CD4-positive, alpha-beta T cell (primary cell): ENCODE measurements around the gene LPCAT2. TPM values are rescaled to one million over a fixed set of nuclear protein-coding genes. Genes with fewer than 3 reads are reported as not detected.

Source experiments
- ATAC-seq: fragments of 200-7000 bp; cut with Tn5 transposase; one replicate; pipeline ENCODE4 v1.10.0; 2022; ENCODE audit warnings: mild to moderate bottlenecking; ENCODE audit not compliant: poor library complexity
- CTCF ChIA-PET: fragments of 350-600 bp; sonication (Branson Sonifier 250); formaldehyde crosslinking; loops from one replicate; lab custom pipeline; 2021; ENCODE audit warnings: antibody characterized with exemption, inconsistent platforms; lab: Charles Lee
- POLR2A ChIA-PET: fragments of 350-600 bp; sonication (Branson Sonifier 250); formaldehyde crosslinking; loops from one replicate; lab custom pipeline; 2021; ENCODE audit warnings: antibody characterized with exemption, inconsistent platforms; lab: Charles Lee
- DNase-seq, 14 experiments: peaks; one replicate each; pipeline ENCODE4 v3.0.0-alpha.2; 2013 to 2020; ENCODE audit warnings: mixed read lengths in 2 of 14
- H3K27ac ChIP-seq, 2 donors: one replicate each; pipeline versions ENCODE4 v1.5.1 to v1.7.0; 2013; ENCODE audit warnings: low read length in 2 of 2, low read depth in 1 of 2, mild to moderate bottlenecking in 1 of 2
- H3K27me3 ChIP-seq, 2 experiments: 1 replicate in 1 of 2; 2 replicates in 1 of 2; pipeline versions ENCODE4 v1.6.1 to v1.7.0; 2013; ENCODE audit warnings: low read length in 2 of 2, control low read depth in 1 of 2, mild to moderate bottlenecking in 1 of 2, moderate library complexity in 1 of 2; ENCODE audit not compliant: insufficient read depth in 2 of 2, control insufficient read depth in 1 of 2
- H3K36me3 ChIP-seq: one replicate; pipeline ENCODE4 v1.6.1; 2013; ENCODE audit warnings: low read length, control low read depth; ENCODE audit not compliant: insufficient read depth
- H3K4me1 ChIP-seq: one replicate; pipeline ENCODE4 v1.6.1; 2013; ENCODE audit warnings: low read length, control low read depth; ENCODE audit not compliant: insufficient read depth
- H3K4me3 ChIP-seq: one replicate; pipeline ENCODE4 v1.5.1; 2013; ENCODE audit warnings: mild to moderate bottlenecking, low read length, moderate library complexity
- H3K9me3 ChIP-seq, 2 experiments: 1 replicate in 1 of 2; 2 replicates in 1 of 2; pipeline versions ENCODE4 v1.6.1 to v1.7.0; 2013; ENCODE audit warnings: low read length in 2 of 2, mild to moderate bottlenecking in 2 of 2, control low read depth in 1 of 2, moderate library complexity in 1 of 2; ENCODE audit not compliant: control insufficient read depth in 1 of 2, insufficient read depth in 1 of 2
- H3K27ac Mint-ChIP-seq: one replicate; pipeline ENCODE4 v1.8.0; 2020; ENCODE audit warnings: mixed read lengths
- H3K27me3 Mint-ChIP-seq: one replicate; pipeline ENCODE4 v1.8.0; 2021; ENCODE audit warnings: mixed read lengths
- H3K36me3 Mint-ChIP-seq: one replicate; pipeline ENCODE4 v1.8.0; 2021; ENCODE audit warnings: low read depth, mixed read lengths
- H3K4me1 Mint-ChIP-seq: one replicate; pipeline ENCODE4 v1.8.0; 2021; ENCODE audit warnings: low read depth, mixed read lengths
- H3K4me3 Mint-ChIP-seq: one replicate; pipeline ENCODE4 v1.8.0; 2020; ENCODE audit warnings: mild to moderate bottlenecking, mixed read lengths
- H3K9me3 Mint-ChIP-seq: one replicate; pipeline ENCODE4 v1.8.0; 2020; ENCODE audit warnings: mixed read lengths
- intact Hi-C, 2 experiments: fragments of 100-400 bp; cut with DNase I in 1 of 2; cut with micrococcal nuclease in 1 of 2; formaldehyde crosslinking; loops; one replicate each; pipeline versions ENCODE4 v1.15.1 to v1.9.0; 2023 to 2025; cut with DNase I, micrococcal nuclease
- total RNA-seq, 174 experiments: library from RNA in 2 of 174; stranded (reverse) in 2 of 174; gene quantifications; one replicate each; pipeline ENCODE4 v1.2.3 and lab custom pipeline; 2021 to 2026
- TF ChIP-seq, protein P1 (sequence below): fragments of 200-600 bp; IDR thresholded peaks from one replicate; pipeline ENCODE4 v1.8.0; 2022; ENCODE audit warnings: antibody characterized with exemption, mild to moderate bottlenecking

Gene LPCAT2
- total RNA-seq, 2 experiments from 2014 or later, result 0.22 to 0.36 TPM

DNA sequence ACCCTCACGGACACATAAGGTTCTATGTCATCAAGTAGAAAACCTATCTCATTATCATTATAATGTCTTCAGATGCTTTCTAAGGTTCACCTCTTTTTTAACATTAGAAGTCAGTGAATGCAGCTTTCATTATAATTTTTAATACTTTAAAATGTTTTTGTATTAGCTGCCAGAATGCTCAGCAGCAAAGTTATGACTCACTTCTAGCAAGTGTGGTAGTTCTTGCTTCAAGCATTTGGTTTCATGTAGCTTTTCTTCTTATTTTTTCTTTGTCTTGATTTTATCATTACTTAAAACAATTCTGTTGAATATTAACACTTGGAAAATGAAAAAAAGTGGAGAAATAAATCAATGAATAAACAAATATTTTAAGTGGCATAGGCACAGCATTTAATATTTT lies 23.4 kb downstream of the LPCAT2 start:
- no peaks in the 10 kb centered on the region for H3K36me3 Mint-ChIP-seq

DNA sequence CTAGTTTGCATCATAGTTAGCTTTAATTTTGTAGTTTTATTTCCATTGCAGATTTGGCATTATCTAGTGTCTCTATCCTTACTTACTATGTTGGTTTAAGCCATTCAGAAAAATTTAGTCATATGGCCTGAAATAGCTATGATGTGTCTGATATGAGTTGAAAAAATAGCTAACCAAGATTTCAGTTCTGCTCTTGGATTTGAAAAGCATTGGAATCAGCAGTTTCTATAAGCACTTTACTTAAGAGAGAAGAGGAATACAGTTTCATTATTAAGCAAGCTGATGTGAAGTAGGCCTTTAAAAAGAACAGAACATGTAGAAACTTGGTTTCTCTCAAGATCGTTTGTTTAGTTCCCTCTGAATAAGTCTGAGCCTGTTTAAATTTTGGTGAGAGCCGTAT lies 25.9 kb downstream of the LPCAT2 start:
- Histone ChIP-seq H3K4me3 (no peak overlapping the region), H3K36me3 (no peaks in the 10 kb centered on the region), H3K27ac (no peak overlapping the region), H3K4me1 (no peaks in the 10 kb centered on the region), H3K9me3 (no peaks in the 10 kb centered on the region), H3K27me3 (no peaks in the 10 kb centered on the region)
- Mint-ChIP-seq H3K27me3 (peaks cover 4% of the 10 kb centered on the region), H3K27ac (no peak overlapping the region), H3K36me3 (no peaks in the 10 kb centered on the region), H3K4me3 (no peak overlapping the region), H3K4me1 (no peaks in the 10 kb centered on the region), H3K9me3 (no peaks in the 10 kb centered on the region)
- ChIA-PET POLR2A (no interaction called here), CTCF (no interaction called here)
- no peak for DNase-seq
- no peak for ATAC-seq
- TF ChIP-seq, protein P1, sequence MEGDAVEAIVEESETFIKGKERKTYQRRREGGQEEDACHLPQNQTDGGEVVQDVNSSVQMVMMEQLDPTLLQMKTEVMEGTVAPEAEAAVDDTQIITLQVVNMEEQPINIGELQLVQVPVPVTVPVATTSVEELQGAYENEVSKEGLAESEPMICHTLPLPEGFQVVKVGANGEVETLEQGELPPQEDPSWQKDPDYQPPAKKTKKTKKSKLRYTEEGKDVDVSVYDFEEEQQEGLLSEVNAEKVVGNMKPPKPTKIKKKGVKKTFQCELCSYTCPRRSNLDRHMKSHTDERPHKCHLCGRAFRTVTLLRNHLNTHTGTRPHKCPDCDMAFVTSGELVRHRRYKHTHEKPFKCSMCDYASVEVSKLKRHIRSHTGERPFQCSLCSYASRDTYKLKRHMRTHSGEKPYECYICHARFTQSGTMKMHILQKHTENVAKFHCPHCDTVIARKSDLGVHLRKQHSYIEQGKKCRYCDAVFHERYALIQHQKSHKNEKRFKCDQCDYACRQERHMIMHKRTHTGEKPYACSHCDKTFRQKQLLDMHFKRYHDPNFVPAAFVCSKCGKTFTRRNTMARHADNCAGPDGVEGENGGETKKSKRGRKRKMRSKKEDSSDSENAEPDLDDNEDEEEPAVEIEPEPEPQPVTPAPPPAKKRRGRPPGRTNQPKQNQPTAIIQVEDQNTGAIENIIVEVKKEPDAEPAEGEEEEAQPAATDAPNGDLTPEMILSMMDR, result no peak
- intact Hi-C loops, result no loop called here

More for the DNA sequence above, 23.4 kb downstream of the LPCAT2 start:
- Histone ChIP-seq H3K27ac (no peak overlapping the region), H3K9me3 (no peaks in the 10 kb centered on the region), H3K27me3 (no peaks in the 10 kb centered on the region), H3K4me1 (no peaks in the 10 kb centered on the region), H3K36me3 (no peaks in the 10 kb centered on the region), H3K4me3 (no peak overlapping the region)
- ChIA-PET POLR2A (no interaction called here), CTCF (no interaction called here)
- Mint-ChIP-seq H3K27ac (no peak overlapping the region), H3K9me3 (no peaks in the 10 kb centered on the region), H3K27me3 (peaks cover 4% of the 10 kb centered on the region), H3K4me1 (no peaks in the 10 kb centered on the region), H3K4me3 (no peak overlapping the region)
- TF ChIP-seq, protein P1, result no peak
- ATAC-seq, result no peak
- DNase-seq, result no peak
- intact Hi-C loops, result no loop called here

DNA sequence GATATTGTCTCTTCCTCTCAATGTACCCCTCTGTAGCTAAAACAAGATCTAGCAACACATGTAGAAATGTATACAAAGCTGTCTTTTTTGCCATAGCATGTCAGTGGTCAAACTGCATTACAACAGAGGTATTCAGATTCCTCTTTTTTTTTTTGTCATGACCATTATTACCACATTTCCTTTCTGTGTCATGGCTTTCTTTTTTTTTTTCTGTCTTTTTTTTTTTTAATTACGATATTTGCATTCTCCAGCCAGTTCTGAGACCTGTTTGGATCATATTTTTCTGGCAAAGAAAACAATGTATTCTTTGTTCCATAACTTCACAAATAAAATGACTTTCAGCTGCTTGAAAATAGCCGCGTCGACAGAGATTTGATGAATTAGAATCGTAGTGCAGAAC lies 30.2 kb downstream of the LPCAT2 start:
- Histone ChIP-seq H3K9me3 (no peaks in the 10 kb centered on the region), H3K4me1 (no peaks in the 10 kb centered on the region), H3K36me3 (no peaks in the 10 kb centered on the region), H3K27me3 (no peaks in the 10 kb centered on the region), H3K4me3 (no peak overlapping the region), H3K27ac (no peak overlapping the region)
- DNase-seq (peak in 2 of 14 experiments; percentile 13 to 14), ATAC-seq (no peak)
- Mint-ChIP-seq H3K9me3 (no peaks in the 10 kb centered on the region), H3K27ac (no peak overlapping the region), H3K4me1 (no peaks in the 10 kb centered on the region), H3K4me3 (no peak overlapping the region), H3K36me3 (no peaks in the 10 kb centered on the region), H3K27me3 (peaks cover 4% of the 10 kb centered on the region)
- ChIA-PET CTCF (interaction anchor here (0.7 kb wide), 1 partner anchor 33 kb away, joined by 3 read pairs; no protein-coding TSS in a partner anchor), POLR2A (no interaction called here)
- TF ChIP-seq, protein P1, result no peak
- intact Hi-C loops, result no loop called here
